GM12878 (cell line): ENCODE data around the gene ZNF462. TPM values are rescaled to one million over a fixed set of nuclear protein-coding genes. Genes with fewer than 3 reads are reported as not detected.

ENCODE experiments used
- ATAC-seq: fragments of 200-7000 bp; cut with Tn5 transposase; 3 replicates; pipeline ENCODE4 v1.9.1; 2020; ENCODE audit warnings: mild to moderate bottlenecking, moderate library complexity
- BruUV-seq: library from RNA; stranded (reverse); fragments of 400-500 nt; replicated peaks from 2 replicates; lab custom pipeline; 2021; lab: Mats Ljungman, UMichigan
- CTCF ChIA-PET: fragments of 300-600 bp; sonication (Branson Sonifier 250); formaldehyde crosslinking; extraction: SDS; loops from one replicate; lab custom pipeline; 2021; ENCODE audit warnings: inconsistent platforms; lab: Yijun Ruan, JAX
- POLR2A ChIA-PET: fragments of 350-600 bp; formaldehyde crosslinking; extraction: SDS; loops from one replicate; lab custom pipeline; 2021; ENCODE audit warnings: inconsistent platforms; lab: Charles Lee
- RAD21 ChIA-PET: fragments of 300-600 bp; sonication (Branson Sonifier 250); formaldehyde crosslinking; loops from one replicate; lab custom pipeline; 2023; ENCODE audit warnings: antibody characterized with exemption; ENCODE audit not compliant: unreplicated experiment; lab: Charles Lee
- SMC1A ChIA-PET: fragments of 300-600 bp; sonication (Branson Sonifier 250); formaldehyde crosslinking; loops from one replicate; lab custom pipeline; 2023; ENCODE audit not compliant: unreplicated experiment, uncharacterized antibody; lab: Charles Lee
- DNase-seq: peaks from one replicate; pipeline ENCODE4 v3.0.0-alpha.2; 2011; ENCODE audit warnings: low read depth, low spot score
- FAIRE-seq: peaks from 3 replicates; lab custom pipeline; 2011; peaks lifted over from hg19 to GRCh38; lab: Jason Lieb, UNC
- H2AFZ ChIP-seq: 2 replicates; pipeline ENCODE4 v1.6.0; 2011; ENCODE audit warnings: low read depth, low read length, control low read depth; ENCODE audit not compliant: control insufficient read depth
- H3K27ac ChIP-seq: 2 replicates; pipeline ENCODE4 v1.5.1; 2011; ENCODE audit warnings: control low read depth; ENCODE audit not compliant: control insufficient read depth, insufficient read depth
- H3K27me3 ChIP-seq, 2 experiments: replicated peaks in 1 of 2; 2 replicates each; pipeline versions ENCODE4 v1.6.0 to v1.6.1; 2011; ENCODE audit warnings: low read length in 1 of 2; ENCODE audit not compliant: control insufficient read depth in 2 of 2, insufficient read depth in 2 of 2
- H3K36me3 ChIP-seq, 2 experiments: 2 replicates each; pipeline ENCODE4 v1.5.1; 2011; ENCODE audit warnings: low read length in 1 of 2; ENCODE audit not compliant: control insufficient read depth in 2 of 2, insufficient read depth in 2 of 2
- H3K4me1 ChIP-seq: 2 replicates; pipeline ENCODE4 v1.6.1; 2011; ENCODE audit warnings: mild to moderate bottlenecking, low read length, moderate library complexity, mixed read lengths; ENCODE audit not compliant: control insufficient read depth, insufficient read depth
- H3K4me2 ChIP-seq: 2 replicates; pipeline ENCODE4 v1.6.0; 2011; ENCODE audit warnings: control low read depth; ENCODE audit not compliant: control insufficient read depth, insufficient read depth
- H3K4me3 ChIP-seq: fragments of 200-600 bp; sonication (generic); 2 replicates; pipeline ENCODE4 v1.5.1; 2016
- H3K79me2 ChIP-seq: 2 replicates; pipeline ENCODE4 v1.6.0; 2011; ENCODE audit warnings: low read length; ENCODE audit not compliant: control insufficient read depth, insufficient read depth
- H3K9ac ChIP-seq: 2 replicates; pipeline ENCODE4 v1.8.0; 2011; ENCODE audit warnings: low read length, control low read depth, mixed read lengths; ENCODE audit not compliant: control insufficient read depth, insufficient read depth
- H3K9me3 ChIP-seq: replicated peaks from 3 replicates; pipeline ENCODE4 v1.5.1; 2011; ENCODE audit warnings: mild to moderate bottlenecking, low read length; ENCODE audit not compliant: control insufficient read depth, insufficient read depth
- H4K20me1 ChIP-seq: 2 replicates; pipeline ENCODE4 v1.6.0; 2011; ENCODE audit not compliant: control insufficient read depth, insufficient read depth
- BCL11A ChIP-seq: IDR thresholded peaks from 2 replicates; pipeline ENCODE4 v1.6.1; 2011; ENCODE audit warnings: low read depth, low read length
- CREB1 ChIP-seq: IDR thresholded peaks from 2 replicates; pipeline ENCODE4 v1.6.1; 2012; ENCODE audit warnings: low read depth, mild to moderate bottlenecking, inconsistent platforms
- ESRRA ChIP-seq: IDR thresholded peaks from 2 replicates; pipeline ENCODE4 v1.6.1; 2012; ENCODE audit warnings: mild to moderate bottlenecking, low read length, improper control_type of control experiment
- JUNB ChIP-seq: IDR thresholded peaks from 2 replicates; pipeline ENCODE4 v1.6.1; 2016; ENCODE audit warnings: antibody characterized with exemption, mild to moderate bottlenecking
- LARP7 ChIP-seq: fragments of 450-650 bp; IDR thresholded peaks from 2 replicates; pipeline ENCODE4 v1.6.1; 2017; ENCODE audit warnings: mild to moderate bottlenecking
- MTA3 ChIP-seq: IDR thresholded peaks from 2 replicates; pipeline ENCODE4 v1.6.1; 2012; ENCODE audit warnings: low read length, inconsistent platforms, borderline replicate concordance
- MYB ChIP-seq: fragments of 150-350 bp; IDR thresholded peaks from 2 replicates; pipeline ENCODE4 v1.6.1; 2014; ENCODE audit warnings: mild to moderate bottlenecking, low read depth, low read length, borderline replicate concordance
- MYC ChIP-seq: IDR thresholded peaks from 2 replicates; pipeline ENCODE4 v1.6.1; 2011; ENCODE audit warnings: mild to moderate bottlenecking, low read length, moderate library complexity, inconsistent platforms; ENCODE audit not compliant: insufficient read depth, insufficient replicate concordance, insufficient read length, severe bottlenecking
- NBN ChIP-seq: fragments of 450-650 bp; IDR thresholded peaks from 2 replicates; pipeline ENCODE4 v1.6.1; 2016
- RELA ChIP-seq: fragments of 450-650 bp; IDR thresholded peaks from 2 replicates; pipeline ENCODE4 v1.8.0; 2014; ENCODE audit warnings: borderline replicate concordance; ENCODE audit not compliant: partially characterized antibody
- SIX5 ChIP-seq: IDR thresholded peaks from 2 replicates; pipeline ENCODE4 v1.6.1; 2011; ENCODE audit warnings: mild to moderate bottlenecking, low read depth, low read length, moderate library complexity; ENCODE audit not compliant: severe bottlenecking
- SRF ChIP-seq, 2 experiments: IDR thresholded peaks; 2 replicates each; pipeline ENCODE4 v1.6.1; 2011; ENCODE audit warnings: low read depth in 2 of 2, low read length in 2 of 2, mild to moderate bottlenecking in 1 of 2, moderate library complexity in 1 of 2
- TBL1XR1 ChIP-seq: IDR thresholded peaks from 2 replicates; pipeline ENCODE4 v1.6.1; 2012; ENCODE audit warnings: low read depth, low read length, improper control_type of control experiment
- YY1 ChIP-seq: IDR thresholded peaks from 2 replicates; pipeline ENCODE4 v1.6.1; 2011; ENCODE audit warnings: low read depth, mild to moderate bottlenecking, low read length
- ZBED1 ChIP-seq: IDR thresholded peaks from 2 replicates; pipeline ENCODE4 v1.6.1; 2016; ENCODE audit warnings: borderline replicate concordance
- ZNF207 ChIP-seq: fragments of 450-650 bp; IDR thresholded peaks from 2 replicates; pipeline ENCODE4 v1.6.1; 2014; ENCODE audit warnings: antibody characterized with exemption, mild to moderate bottlenecking, borderline replicate concordance
- ZNF384 ChIP-seq: IDR thresholded peaks from 2 replicates; pipeline ENCODE4 v1.6.1; 2012; ENCODE audit warnings: low read depth, mild to moderate bottlenecking, low read length, improper control_type of control experiment, borderline replicate concordance
- WGBS: methylation state at CpG from one replicate; pipeline ENCODE4 v1.1.6; 2016; ENCODE audit warnings: low lambda C conversion rate; ENCODE audit not compliant: insufficient replicate concordance, insufficient coverage; ENCODE audit errors: missing lambda C conversion rate; 5-methylcytosine and 5-hydroxymethylcytosine counted together
- in situ Hi-C: fragments of 300-500 bp; cut with MboI; formaldehyde crosslinking; loops from 9 replicates; pipeline ENCODE4 v1.14.3; 2018; ENCODE audit warnings: mixed read lengths
- intact Hi-C: fragments of 100-400 bp; cut with micrococcal nuclease; formaldehyde crosslinking; loops from one replicate; pipeline ENCODE4 v1.14.2; 2022; ENCODE audit not compliant: unreplicated experiment
- polyA plus RNA-seq, 11 experiments: library from polyadenylated mRNA; depleted of rRNA in 4 of 11; unstranded in 6 of 11; stranded (reverse) in 5 of 11; fragments of >200 nt; fragmentation: Nextera tagmentation in 4 of 11; fragmentation: Illumina TruSeq in 1 of 11; extraction: Ambion mirVana in 4 of 11; extraction: Trizol in 1 of 11; gene quantifications; 1 replicate in 1 of 11; 2 replicates in 10 of 11; pipeline versions ENCODE4 v1.2.1 to v1.2.3, GENCODE V29; 2011 to 2016; ENCODE audit warnings: inconsistent platforms in 2 of 11, missing spikeins in 2 of 11, low read depth in 1 of 11
- total RNA-seq, 4 experiments: library from RNA; depleted of rRNA in 3 of 4; stranded (reverse); fragments of >200 nt in 3 of 4; fragmentation: Illumina TruSeq in 1 of 4; extraction: Trizol in 1 of 4; gene quantifications; 2 replicates each; pipeline versions ENCODE4 v1.2.1 to v1.2.3, GENCODE V29; 2013 to 2021
- TF ChIP-seq, protein P1 (sequence below): fragments of 450-650 bp; IDR thresholded peaks from 2 replicates; pipeline ENCODE4 v1.6.1; 2017; ENCODE audit warnings: low read depth, mild to moderate bottlenecking, moderate library complexity

The ZNF462 gene
- total and polyA plus RNA-seq, 10 of the 15 experiments (the other 5 are each of a cell fraction or from before 2014, with no cell fraction given) = 0.27 to 13.7 (median 0.55) TPM

DNA sequence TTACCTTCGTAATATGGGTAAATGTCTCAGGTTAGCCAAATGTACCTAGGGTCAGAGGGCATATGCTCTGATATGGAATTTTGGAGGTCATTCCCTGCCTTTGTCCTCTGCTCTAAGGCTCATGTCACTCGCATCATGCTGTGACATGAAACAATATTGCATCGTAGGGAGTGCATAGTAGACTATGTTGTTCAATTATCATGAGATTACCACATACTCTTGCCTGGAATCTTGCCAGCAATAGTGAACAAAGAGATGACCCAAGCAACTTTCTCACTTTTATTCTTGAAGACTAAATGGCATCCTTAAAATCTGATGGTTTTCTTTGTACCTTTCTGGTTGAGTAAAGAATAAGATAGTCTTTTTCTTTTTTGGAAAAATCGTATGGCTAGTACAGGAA lies 27.6 kb downstream of the ZNF462 start:
- in situ Hi-C loops (no loop called here), intact Hi-C loops (no loop called here)
- no peak for DNase-seq
- H3K27me3 ChIP-seq = no peaks in the 10 kb centered on the region
- H2AFZ ChIP-seq = no peak overlapping the region
- H3K4me2 ChIP-seq = no peak overlapping the region
- H3K27ac ChIP-seq = no peak overlapping the region
- no peak overlapping the region for H3K4me3 ChIP-seq
- no peaks in the 10 kb centered on the region for H4K20me1 ChIP-seq
- H3K4me1 ChIP-seq = no peaks in the 10 kb centered on the region
- ChIA-PET RAD21 (interaction anchor here (0.9 to 3.8 kb wide), 6 partner anchors 18 to 91 kb away, joined by 3 to 21 read pairs (median 3); no protein-coding TSS in a partner anchor), SMC1A (interaction anchor here (0.9 to 17.7 kb wide), 11 partner anchors 9 to 471 kb away, joined by 3 to 219 read pairs (median 3); partner anchors contain the start of gene ZNF462), CTCF (interaction anchor here (0.6 to 2.0 kb wide), 2 partner anchors 31 to 39 kb away, joined by 3 to 5 read pairs; no protein-coding TSS in a partner anchor), POLR2A (interaction anchor here (0.6 to 2.6 kb wide), 3 partner anchors 9 to 14 kb away, joined by 4 to 6 read pairs (median 4); no protein-coding TSS in a partner anchor)
- no peak for TF ChIP-seq MYB
- no peaks in the 10 kb centered on the region for H3K36me3 ChIP-seq
- no peak overlapping the region for H3K9ac ChIP-seq
- 1% methylated on average over 4 of the region's 4 CpGs for WGBS
- no peak for FAIRE-seq
- no peak for ATAC-seq
- no peaks in the 10 kb centered on the region for H3K79me2 ChIP-seq
- H3K9me3 ChIP-seq = no peaks in the 10 kb centered on the region
- BruUV-seq = TSS peak; percentile 23

DNA sequence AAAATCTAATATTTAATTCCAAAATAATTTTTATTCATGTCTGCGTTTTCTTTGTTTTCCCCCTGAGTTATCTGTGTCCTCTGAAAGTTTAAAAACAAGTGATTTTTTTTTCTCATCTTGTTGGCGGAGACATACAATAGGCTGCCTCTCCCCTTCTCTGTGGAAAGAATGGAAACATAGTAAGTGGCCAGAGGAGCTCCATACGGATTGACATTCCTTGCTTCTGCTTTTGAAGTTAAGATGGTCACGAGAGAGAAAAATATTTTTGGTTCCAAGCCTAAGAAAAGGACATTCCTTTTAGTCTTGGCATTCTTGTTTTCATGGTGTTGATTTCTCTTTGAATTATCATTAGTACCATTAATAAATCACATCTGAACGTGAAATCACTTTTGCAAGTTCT lies 28.3 kb downstream of the ZNF462 start:
- CTCF ChIA-PET = interaction anchor here (0.6 to 2.0 kb wide), 3 partner anchors 31 to 38 kb away, joined by 3 to 5 read pairs (median 5); no protein-coding TSS in a partner anchor
- RAD21 ChIA-PET = interaction anchor here (0.9 to 3.8 kb wide), 4 partner anchors 18 to 90 kb away, joined by 3 to 21 read pairs (median 3); no protein-coding TSS in a partner anchor
- Histone ChIP-seq H3K27ac (no peak overlapping the region), H3K9me3 (no peaks in the 10 kb centered on the region), H3K36me3 (no peaks in the 10 kb centered on the region), H3K4me2 (no peak overlapping the region), H2AFZ (no peak overlapping the region), H4K20me1 (no peaks in the 10 kb centered on the region), H3K4me3 (no peak overlapping the region), H3K9ac (no peak overlapping the region), H3K79me2 (no peaks in the 10 kb centered on the region), H3K4me1 (no peaks in the 10 kb centered on the region), H3K27me3 (no peaks in the 10 kb centered on the region)
- FAIRE-seq (no peak), ATAC-seq (no peak), DNase-seq (no peak)
- no TSS peak for BruUV-seq
- in situ Hi-C loops (no loop called here), intact Hi-C loops (no loop called here)
- WGBS = 16% methylated on average over 5 of the region's 5 CpGs
- POLR2A ChIA-PET = interaction anchor here (1.3 kb wide), 1 partner anchor 8 kb away, joined by 4 read pairs; no protein-coding TSS in a partner anchor
- SMC1A ChIA-PET = interaction anchor here (0.9 to 17.7 kb wide), 7 partner anchors 9 to 472 kb away, joined by 3 to 219 read pairs (median 3); partner anchors contain the start of gene ZNF462
- TF ChIP-seq CREB1 (no peak), MTA3 (no peak), SIX5 (no peak), NBN (no peak), JUNB (no peak), RELA (no peak), BCL11A (no peak), MYC (no peak), YY1 (no peak), ZNF384 (no peak), ZNF207 (no peak), LARP7 (no peak), SRF (IDR thresholded peaks at IDR 0.05; ENCODE audit: low read depth in 2 of 2, low read length in 2 of 2) (no peak), ZBED1 (no peak), TBL1XR1 (no peak), ESRRA (no peak)
- TF ChIP-seq, protein P1, sequence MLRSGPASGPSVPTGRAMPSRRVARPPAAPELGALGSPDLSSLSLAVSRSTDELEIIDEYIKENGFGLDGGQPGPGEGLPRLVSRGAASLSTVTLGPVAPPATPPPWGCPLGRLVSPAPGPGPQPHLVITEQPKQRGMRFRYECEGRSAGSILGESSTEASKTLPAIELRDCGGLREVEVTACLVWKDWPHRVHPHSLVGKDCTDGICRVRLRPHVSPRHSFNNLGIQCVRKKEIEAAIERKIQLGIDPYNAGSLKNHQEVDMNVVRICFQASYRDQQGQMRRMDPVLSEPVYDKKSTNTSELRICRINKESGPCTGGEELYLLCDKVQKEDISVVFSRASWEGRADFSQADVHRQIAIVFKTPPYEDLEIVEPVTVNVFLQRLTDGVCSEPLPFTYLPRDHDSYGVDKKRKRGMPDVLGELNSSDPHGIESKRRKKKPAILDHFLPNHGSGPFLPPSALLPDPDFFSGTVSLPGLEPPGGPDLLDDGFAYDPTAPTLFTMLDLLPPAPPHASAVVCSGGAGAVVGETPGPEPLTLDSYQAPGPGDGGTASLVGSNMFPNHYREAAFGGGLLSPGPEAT = no peak
